HG03064 (cell line): Measurements from ENCODE around the gene NAALADL2.
"Not testable (repeated sequence)": the region's sequence is repeated elsewhere in the genome, so short reads cannot be mapped to it uniquely, and the experiment has no call there.

Experiments used
- ATAC-seq: cut with Tn5 transposase; IDR thresholded peaks from one replicate; pipeline ENCODE4 v1.9.1; 2021; ENCODE audit warnings: low read depth; ENCODE audit not compliant: unreplicated experiment

NAALADL2 gene

DNA sequence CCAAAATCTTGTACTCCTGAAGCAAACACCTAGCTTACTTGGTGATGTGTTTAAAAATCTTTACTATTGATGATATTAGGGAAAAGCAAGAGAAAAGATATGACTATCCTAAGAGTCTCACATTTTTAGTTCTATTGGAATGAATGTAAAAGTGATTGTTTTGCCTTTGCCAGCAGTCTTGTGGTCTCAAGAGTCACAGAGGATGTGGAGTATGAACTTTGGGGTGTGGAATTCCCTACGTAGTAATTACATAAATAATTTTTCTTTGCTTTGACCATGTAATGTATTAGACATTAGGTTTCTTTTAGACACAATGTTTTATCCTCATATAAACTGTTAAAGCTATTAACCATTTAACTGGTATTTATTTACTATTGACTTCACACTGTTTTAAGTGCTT is 387.6 kb downstream of the NAALADL2 start:
- ATAC-seq = no peak

DNA sequence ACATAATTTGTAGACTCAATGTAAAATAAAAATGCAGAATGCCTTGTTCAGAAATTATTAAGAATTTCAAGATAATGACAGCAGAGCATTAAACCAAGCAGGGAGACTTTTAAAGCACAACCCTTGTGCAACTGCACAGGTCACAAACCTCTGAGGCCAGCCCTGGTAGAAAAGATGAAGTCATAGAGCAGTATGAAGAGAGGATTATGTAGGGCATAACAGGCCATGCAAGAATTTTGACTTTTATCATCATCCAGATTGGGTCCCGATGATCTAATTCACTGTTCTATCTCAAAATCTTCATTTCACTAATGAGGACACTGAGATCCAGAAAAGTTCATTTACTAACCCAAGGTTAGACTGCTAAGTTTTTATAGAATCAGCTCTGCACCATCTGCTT is 388.5 kb downstream of the NAALADL2 start:
- ATAC-seq = no peak

DNA sequence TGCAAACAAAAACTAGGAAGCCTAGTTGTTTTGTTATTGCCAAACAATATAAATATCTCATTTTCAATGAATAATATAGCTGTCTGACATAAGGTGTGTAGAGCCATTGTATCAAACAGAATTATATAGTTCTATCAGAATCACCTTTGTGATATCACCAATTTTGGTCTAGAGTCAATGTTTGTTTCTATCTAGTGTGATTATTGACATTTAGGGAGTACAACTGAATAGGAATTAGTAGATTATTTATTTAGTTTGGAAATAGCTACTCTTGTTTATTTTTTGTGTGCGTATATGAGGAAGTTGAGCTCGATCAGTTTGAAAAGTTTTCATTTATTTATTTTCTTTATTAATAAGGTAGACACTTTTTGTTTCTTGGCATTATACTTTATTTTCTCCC is 389.7 kb downstream of the NAALADL2 start:
- ATAC-seq = no peak

DNA sequence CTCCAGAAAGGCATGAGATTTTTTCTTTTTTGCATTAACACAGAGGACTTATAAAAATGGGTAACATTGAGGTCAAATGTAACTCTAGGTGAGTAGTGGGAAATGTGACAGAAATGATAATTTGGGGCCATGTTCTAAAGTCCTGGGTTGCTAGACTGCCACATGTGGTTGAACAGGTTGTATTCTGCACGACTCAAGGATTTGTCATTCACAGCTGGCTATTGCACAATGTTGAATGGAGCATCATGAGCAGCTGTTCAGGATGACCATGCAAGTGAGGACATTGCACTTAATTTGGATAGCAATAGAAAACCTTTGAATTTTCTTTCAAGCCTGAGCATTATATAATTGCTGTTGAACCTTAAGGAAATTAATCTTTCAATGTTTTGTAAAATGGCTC is 396.6 kb downstream of the NAALADL2 start:
- no peak for ATAC-seq

DNA sequence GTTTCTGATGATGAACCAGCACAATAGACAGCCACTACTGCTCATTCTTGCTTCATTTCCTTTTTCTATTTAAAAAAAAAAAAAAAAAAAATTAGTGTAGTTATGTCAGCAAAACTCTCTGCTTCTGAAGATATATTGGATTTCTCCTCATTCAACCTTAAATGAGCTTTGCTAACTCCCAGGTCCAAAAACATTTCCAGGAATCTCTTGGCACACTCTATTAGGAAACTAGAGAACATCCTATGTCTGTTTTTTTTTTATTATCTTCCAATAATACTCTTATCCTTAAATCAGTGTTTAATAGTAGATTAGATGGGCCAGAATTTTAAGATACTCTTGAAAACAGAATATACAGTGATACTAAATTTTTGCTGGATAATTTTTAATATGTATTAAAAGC is 398.0 kb downstream of the NAALADL2 start:
- ATAC-seq = no peak

DNA sequence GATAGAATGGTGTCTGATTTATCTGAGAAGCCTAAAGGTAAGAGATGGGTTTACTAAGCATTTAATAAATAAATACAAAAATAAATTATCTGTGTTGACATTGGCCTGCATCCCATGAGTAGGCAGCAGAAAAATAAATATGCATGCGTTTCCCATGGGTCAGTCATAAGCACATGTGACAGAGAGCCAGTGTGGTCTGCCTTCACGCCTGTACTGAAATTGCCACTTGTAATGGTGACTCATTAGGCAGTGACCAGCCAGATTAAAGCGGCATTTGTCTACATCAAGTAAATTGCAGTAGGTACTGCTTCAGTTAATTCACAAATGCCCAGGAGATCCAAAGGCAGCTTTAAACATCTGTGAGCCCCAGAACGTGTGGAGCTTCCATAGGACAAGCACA is 399.6 kb downstream of the NAALADL2 start:
- no peak for ATAC-seq

DNA sequence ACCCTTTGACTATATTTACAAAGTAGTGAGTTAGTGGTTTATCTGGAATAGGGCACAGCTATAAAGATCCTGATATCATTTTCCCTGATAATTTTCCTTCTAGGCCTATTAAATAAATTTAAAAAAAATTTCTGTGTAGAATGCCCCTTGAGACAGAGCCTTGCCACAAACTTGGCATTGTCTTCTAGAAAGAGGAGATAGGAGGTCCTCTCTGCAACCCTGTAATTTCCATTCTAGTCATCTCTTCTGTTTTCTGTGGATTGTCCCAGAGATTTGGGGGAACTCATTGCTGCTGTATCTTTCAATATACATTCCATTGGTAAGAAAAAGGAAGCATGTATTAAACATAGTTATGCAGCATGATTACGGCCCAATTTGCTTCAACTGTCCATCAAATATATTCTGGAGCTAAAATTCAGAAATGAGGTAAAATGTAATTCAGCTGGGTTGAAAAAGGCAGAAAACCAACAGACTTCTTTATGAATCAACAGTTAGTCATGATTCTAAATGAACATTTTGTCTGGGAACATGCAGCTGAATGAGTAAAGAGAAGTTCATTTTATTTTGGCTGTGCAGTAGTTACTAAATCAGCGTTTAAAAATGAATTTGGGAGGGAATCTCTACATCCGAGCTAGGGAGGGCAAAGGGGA is 401.1 kb downstream of the NAALADL2 start:
- no peak for ATAC-seq

DNA sequence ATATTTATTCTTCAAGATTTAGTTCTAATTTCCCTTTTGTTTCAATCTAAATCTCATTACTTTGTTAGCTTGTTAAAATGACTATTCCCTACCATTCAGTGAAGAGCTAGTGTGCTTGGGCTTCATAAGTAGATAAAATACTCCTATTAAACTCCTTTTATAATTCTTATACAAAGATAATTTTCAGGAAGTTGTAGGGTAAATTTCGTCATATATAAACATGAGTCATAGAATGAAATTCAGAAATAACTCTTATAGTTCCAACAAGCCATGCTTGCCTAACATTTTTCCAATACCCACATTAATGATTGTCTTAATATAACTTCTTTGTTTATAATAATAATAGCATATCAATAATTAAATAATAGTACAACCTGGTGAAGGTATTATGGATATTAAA is 407.3 kb downstream of the NAALADL2 start:
- no peak for ATAC-seq

DNA sequence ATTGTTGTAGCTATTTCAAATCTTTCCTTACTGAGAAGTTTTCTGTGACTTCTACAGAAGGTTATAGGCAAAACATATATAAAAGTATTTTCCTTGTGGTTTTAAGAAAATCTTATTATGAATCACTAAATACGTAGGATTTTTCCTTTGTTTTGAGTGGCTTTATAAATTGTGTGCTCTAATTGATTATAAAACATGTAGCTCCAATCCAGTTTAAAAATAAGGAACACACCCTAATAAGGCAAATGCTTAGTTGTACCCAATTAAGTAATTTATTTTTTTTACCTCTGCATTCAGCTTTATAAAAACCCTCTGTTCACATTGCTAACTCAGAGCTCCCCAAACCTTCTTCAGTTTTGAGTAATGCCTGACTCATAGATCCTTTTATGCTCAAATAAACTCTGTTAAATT is 408.0 kb downstream of the NAALADL2 start:
- no peak for ATAC-seq

DNA sequence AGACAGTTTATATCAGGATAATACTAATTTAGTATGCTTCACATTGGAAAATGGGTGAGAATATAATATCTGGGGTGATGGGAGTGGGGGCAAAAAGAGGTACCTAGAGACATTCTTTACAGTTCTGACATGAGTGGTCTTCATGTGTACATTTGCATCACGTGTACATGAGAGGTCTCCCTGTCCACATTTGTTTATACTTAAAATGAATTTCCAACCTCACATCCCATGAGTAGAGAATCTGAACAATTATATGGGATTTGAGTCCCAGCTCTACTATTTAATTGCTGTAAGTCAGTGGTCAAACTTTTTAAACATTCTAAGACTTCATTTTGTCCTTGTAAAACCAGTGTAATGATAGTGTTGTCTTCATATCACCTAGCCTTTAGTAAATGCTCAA is 408.4 kb downstream of the NAALADL2 start:
- no peak for ATAC-seq

DNA sequence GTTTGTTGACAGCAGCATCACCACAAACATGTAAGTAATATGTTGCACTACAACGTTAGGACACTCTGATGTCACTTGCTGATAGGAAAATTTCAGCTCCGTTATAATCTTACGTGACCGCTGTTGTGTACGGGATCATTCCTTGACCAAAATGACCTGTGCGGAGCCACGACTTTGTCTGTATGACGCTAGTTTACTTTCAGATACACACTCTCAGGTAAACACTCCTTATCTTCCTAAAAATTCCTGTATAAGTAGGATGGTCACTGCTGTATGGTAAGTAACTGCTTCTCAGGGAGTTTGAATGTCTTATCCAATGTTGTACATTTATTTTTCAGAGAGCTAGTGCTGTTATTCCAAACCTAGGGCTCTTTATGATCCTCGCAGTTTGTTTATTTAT is 410.3 kb downstream of the NAALADL2 start:
- no peak for ATAC-seq

DNA sequence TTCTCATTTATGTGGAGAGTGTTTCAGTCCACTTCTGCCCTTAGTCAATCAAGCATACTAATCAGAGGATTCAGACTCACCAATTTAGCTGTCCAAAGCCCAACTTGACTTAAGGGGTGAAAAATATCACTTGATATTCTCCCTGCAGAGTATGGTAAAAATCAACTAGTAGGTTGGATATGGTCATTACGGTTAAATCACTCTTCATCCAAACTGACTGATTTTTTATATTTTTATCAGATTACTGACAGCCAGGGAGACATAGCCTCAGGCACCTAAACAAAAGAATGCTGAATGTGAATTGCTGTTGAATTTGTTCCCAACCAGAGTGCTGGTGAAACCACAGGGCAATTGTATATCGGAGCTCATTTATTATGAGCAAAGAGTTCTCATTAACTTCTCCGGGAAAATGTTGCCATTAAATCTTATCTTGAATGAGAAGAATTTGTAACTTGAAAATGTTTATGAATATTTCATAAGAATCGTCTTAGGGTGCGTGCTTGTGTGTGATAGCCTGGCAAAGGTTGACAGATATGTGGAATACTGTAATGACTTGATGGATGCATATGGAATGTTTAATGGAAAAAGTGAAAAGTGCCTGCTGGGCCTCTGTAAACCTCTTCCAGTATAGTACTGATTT is 411.2 kb downstream of the NAALADL2 start:
- ATAC-seq = no peak

DNA sequence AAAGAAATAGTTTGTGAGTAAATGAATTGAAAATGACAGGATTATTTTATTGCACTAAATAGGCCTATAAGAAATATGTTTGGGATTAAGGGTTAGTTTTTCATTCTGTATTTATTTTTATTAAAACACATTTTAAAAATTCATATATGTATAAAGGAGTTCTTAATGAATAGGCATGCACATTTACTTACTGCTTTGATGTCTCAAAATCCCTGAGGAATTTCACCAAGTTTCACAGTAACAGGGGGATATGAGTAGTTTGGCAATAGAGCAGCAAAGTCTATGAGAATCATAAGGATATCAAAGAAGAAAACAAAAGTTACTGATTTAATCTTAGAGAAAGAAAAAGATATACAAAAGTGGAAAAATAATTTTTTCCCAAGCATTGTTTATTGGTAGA is 411.7 kb downstream of the NAALADL2 start:
- no peak for ATAC-seq

DNA sequence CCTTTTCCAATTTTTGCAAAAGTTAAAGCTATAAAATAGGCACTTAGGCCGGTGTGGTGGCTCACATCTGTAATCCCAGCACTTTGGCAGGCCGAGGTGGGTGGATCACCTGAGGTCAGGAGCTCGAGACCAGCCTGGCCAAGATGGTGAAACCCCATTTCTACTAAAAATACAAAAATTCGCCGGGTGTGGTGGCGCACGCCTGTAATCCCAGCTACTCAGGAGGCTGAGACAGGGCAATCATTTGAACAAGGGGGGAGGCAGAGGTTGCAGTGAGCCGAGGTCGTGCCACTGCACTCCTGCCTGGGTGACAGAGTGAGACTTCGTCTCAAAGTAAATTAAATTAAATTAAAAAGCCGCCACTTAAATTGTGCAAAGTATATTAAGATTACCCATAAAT is 412.3 kb downstream of the NAALADL2 start:
- not testable (repeated sequence) for ATAC-seq

DNA sequence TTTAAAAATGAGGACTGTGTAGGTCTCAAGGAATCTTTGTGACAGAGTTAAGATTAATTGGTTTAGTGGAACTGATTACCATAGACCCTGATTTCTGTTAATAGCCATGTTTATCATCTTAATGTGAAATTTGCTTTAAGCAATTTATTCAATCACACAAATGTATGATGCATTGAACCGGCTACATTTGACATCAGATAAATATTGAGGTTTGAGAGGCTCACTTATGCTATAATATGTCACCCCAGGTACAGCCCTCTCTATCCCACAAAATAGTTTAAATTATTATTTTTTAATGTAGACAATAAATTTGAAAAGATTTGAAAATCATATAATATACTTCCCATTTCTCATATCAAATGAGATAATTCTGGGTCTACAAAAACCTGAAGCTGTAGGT is 413.3 kb downstream of the NAALADL2 start:
- ATAC-seq = no peak

DNA sequence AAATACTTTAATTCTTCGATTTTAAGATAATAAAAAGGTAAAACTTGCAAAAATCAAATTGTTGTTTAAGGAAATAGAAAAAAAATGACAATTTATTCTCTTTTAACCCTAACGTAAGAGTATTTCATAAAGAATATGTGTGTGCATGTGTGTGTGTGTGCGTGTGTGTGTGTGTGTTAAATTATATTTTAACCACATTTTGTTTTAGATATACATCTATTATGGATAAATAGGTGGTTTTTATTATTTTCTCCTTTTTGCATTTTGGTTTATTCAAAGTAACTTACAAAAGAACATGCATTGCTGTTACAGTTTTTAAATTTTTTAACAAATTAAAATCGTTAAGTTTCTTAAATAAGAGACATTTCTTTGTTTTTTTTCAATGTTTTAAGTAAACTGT is 414.4 kb downstream of the NAALADL2 start:
- no peak for ATAC-seq

DNA sequence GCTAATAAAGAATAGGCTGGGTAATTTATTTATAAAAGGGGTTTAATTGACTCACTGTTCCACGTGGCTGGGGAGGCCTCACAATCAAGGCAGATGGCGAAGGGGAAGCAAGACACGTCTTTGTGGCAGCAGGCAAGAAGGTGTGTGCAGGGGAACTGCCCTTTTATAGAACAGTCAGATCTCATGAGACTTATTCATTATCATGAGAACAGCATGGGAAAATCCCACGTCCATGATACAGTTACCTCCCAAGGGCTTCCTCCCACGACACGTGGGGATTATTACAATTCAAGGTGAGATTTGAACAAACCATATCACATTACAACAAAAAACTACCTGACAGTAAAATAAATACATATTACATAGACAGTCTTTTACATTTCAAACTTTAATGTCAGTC is 414.9 kb downstream of the NAALADL2 start:
- ATAC-seq = no peak

DNA sequence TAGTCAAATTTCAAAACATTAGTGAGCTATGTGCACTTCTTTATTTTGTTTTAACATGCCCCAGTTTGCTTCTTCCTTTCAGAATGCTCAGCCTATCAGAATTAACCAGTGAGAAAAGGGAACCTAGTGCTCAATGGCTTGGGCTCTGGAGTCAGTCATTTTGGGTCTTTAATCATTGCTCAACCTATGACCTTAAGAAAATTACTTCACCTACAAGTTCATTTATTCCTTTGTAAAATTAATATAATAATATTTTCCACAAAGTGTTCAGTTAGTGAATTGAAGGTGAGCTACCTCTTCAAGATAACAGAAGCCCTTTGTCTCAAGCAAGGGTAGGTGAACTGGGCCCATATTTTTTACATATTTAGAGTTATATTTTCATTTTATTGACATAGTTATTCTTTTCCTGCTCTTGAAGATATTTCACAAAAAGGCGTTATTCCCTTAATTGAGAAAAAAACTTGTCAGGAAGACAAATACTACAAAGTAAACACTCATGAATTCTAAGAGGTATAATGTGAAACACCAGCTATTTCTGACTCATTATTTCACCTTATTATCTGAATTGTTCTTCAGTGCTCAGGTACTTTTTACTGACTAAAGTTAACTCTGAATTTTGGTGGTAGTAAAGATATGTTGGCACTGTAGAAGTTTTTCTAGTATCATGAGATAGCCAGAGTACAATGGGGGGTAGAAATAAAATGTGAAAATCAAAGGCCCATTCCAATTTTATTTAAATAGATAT is 415.5 kb downstream of the NAALADL2 start:
- no peak for ATAC-seq

DNA sequence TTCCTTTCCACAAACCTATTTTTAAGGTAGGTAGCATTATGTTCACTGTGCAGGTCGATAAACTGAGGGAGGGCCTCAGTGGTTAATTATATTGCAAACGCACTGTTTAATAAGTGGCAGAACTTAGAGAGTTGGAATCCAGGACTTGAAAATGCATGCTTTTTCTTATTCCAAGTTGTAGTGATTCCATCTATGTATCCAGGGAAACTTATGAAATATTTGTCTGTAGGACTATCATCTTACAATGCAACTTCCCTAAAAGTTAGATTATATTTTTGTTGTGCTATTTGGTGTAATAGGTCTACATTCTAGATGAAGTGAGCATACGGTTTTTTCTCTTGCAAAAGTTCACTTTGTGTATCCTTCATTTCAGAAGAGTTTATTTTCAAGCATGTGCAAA is 419.5 kb downstream of the NAALADL2 start:
- no peak for ATAC-seq

DNA sequence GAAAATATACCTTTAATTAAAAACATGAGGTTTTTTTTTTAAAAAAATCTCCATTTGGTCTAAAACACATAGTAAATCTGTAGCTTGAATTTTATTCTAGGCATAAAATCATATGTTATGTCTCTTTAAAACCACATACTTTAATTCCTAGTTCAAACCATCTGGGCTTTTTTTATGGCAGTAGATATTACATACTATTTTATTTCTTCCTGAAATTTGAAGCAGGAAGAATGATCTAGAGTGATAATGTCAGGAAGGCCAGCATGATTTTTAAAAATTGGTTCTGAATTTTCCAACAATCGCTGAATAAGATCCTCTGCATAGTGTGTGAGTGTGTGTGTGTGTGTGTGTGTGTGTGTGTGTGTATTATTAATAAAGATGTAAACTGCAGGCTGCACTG is 420.3 kb downstream of the NAALADL2 start:
- ATAC-seq = no peak

DNA sequence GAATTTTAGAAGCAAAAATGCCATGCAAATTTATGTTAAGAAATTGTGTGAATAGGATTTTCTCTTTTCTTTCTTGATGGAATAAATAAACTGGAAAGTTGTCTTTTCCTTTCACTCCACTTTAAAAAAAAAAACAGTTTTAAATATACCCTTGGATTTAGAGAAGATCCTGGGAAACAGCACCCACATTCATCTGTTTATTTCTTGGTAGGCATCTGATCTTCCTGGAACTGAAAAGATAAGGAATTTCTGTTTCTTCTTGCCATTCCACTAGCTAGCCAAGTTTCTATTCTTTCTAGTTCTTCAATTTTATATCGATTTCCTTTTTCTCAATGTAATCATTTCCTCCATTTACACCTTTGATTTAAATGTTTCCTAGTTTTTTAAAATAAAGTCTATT is 420.8 kb downstream of the NAALADL2 start:
- ATAC-seq = no peak

DNA sequence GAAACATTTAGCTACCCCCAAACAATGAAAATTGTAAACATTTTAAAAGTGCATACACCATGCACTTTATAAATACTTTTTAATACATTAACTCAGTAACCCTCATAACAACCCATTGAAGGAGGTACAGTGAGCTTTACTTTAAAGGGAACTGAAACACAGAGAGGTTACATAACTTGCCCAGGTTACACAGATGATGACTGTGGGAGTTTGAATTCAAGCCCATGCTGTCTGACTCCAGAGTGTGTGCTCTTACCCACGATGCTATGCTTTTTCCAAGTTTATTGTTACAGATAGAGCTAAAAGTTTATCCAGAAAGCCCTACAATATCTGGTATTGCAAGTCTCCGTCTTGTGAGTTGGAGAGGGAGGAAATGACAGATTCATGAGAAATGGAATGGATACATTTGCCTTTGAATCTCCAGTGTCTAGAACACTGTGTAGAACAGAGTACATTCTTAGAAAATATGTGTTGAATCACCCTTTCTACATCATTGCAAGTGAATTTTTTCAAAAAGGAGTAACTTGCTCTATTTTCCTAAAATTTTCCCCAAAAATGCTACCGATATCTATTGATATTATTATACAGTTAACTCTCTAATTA is 428.3 kb downstream of the NAALADL2 start:
- peak; percentile 86 for ATAC-seq
